OCI-LY7 (cell line): Measurements from ENCODE around the gene ITGAE. TPM values are rescaled to one million over a fixed set of nuclear protein-coding genes. Genes with fewer than 3 reads are reported as not detected.

ENCODE experiments used
- BruUV-seq: library from RNA; stranded (reverse); fragments of 400-500 nt; replicated peaks from 2 replicates; lab custom pipeline; 2021; lab: Mats Ljungman, UMichigan
- CTCF ChIA-PET: fragments of 300-600 bp; sonication (Branson Sonifier 250); formaldehyde crosslinking; loops from one replicate; lab custom pipeline; 2022; ENCODE audit warnings: antibody characterized with exemption; ENCODE audit not compliant: unreplicated experiment; lab: Charles Lee
- POLR2A ChIA-PET: fragments of 300-600 bp; sonication (Branson Sonifier 250); formaldehyde crosslinking; loops from one replicate; lab custom pipeline; 2022; ENCODE audit warnings: antibody characterized with exemption; lab: Charles Lee
- DNase-seq: peaks from one replicate; pipeline ENCODE4 v3.0.0-alpha.2; 2015; ENCODE audit warnings: low spot score
- H2AFZ ChIP-seq: fragments of 200-600 bp; sonication (generic), shearing (Covaris generic); 2 replicates; pipeline ENCODE4 v1.6.1; 2014; ENCODE audit warnings: mild to moderate bottlenecking, antibody characterized with exemption, low read length, moderate library complexity
- H3K27ac ChIP-seq: fragments of 200-600 bp; sonication (generic); 2 replicates; pipeline ENCODE4 v1.5.1; 2014; ENCODE audit warnings: mixed run types, low read depth, mild to moderate bottlenecking, moderate library complexity, low read length, inconsistent platforms; ENCODE audit not compliant: poor library complexity, severe bottlenecking
- H3K36me3 ChIP-seq: fragments of 200-600 bp; sonication (generic); 2 replicates; pipeline ENCODE4 v1.6.1; 2014; ENCODE audit warnings: mild to moderate bottlenecking, antibody characterized with exemption, low read length, moderate library complexity, mixed read lengths; ENCODE audit not compliant: insufficient read depth
- H3K4me1 ChIP-seq: fragments of 200-600 bp; sonication (generic); 2 replicates; pipeline ENCODE4 v1.5.1; 2014; ENCODE audit warnings: mild to moderate bottlenecking, low read length; ENCODE audit not compliant: insufficient read depth, poor library complexity, severe bottlenecking
- H3K4me2 ChIP-seq: fragments of 200-600 bp; sonication (generic); 2 replicates; pipeline ENCODE4 v1.6.1; 2014; ENCODE audit warnings: mild to moderate bottlenecking, low read length
- H3K4me3 ChIP-seq: fragments of 200-600 bp; sonication (generic); 2 replicates; pipeline ENCODE4 v1.5.1; 2014; ENCODE audit warnings: mild to moderate bottlenecking, low read depth, low read length; ENCODE audit not compliant: poor library complexity, severe bottlenecking
- H3K79me2 ChIP-seq: fragments of 200-600 bp; sonication (generic); 2 replicates; pipeline ENCODE4 v1.6.1; 2016; ENCODE audit warnings: low read depth, mild to moderate bottlenecking, low read length, moderate library complexity, mixed read lengths; ENCODE audit not compliant: insufficient read depth
- H3K9me2 ChIP-seq: fragments of 200-600 bp; sonication (generic); 2 replicates; pipeline ENCODE4 v1.6.1; 2016; ENCODE audit warnings: mild to moderate bottlenecking, low read length, mixed read lengths; ENCODE audit not compliant: insufficient read depth
- H3K9me3 ChIP-seq: fragments of 200-600 bp; sonication (generic); 2 replicates; pipeline ENCODE4 v1.6.1; 2014; ENCODE audit warnings: mild to moderate bottlenecking, mixed run types, low read length, mixed read lengths
- H4K20me1 ChIP-seq: fragments of 200-600 bp; sonication (generic); 2 replicates; pipeline ENCODE4 v1.6.1; 2014; ENCODE audit warnings: mild to moderate bottlenecking, antibody characterized with exemption, low read length, moderate library complexity, mixed read lengths; ENCODE audit not compliant: insufficient read depth
- CTCF ChIP-seq: fragments of 200-600 bp; sonication (generic); conservative IDR thresholded peaks from 2 replicates; pipeline ENCODE4 v1.5.1; 2014; ENCODE audit warnings: mild to moderate bottlenecking, antibody characterized with exemption, low read length, moderate library complexity, mixed read lengths
- EZH2phosphoT487 ChIP-seq: fragments of 200-600 bp; sonication (generic); IDR thresholded peaks from 2 replicates; pipeline ENCODE4 v1.6.1; 2018; ENCODE audit warnings: low read depth, borderline replicate concordance, mild to moderate bottlenecking, mixed run types, antibody characterized with exemption, low read length, moderate library complexity, mixed read lengths
- intact Hi-C: fragments of 100-400 bp; cut with micrococcal nuclease; formaldehyde crosslinking; loops from one replicate; pipeline ENCODE4 v1.10.0; 2022; ENCODE audit not compliant: unreplicated experiment
- total RNA-seq, 2 experiments: library from RNA; depleted of rRNA in 1 of 2; stranded (reverse); fragments of >200 nt in 1 of 2; shearing (Covaris generic) in 1 of 2; gene quantifications; 2 replicates each; pipeline ENCODE4 v1.2.3, GENCODE V29; 2014 to 2022

Gene ITGAE
- total RNA-seq, 2 experiments from 2014 or later: 52.2 to 61.2 TPM

DNA sequence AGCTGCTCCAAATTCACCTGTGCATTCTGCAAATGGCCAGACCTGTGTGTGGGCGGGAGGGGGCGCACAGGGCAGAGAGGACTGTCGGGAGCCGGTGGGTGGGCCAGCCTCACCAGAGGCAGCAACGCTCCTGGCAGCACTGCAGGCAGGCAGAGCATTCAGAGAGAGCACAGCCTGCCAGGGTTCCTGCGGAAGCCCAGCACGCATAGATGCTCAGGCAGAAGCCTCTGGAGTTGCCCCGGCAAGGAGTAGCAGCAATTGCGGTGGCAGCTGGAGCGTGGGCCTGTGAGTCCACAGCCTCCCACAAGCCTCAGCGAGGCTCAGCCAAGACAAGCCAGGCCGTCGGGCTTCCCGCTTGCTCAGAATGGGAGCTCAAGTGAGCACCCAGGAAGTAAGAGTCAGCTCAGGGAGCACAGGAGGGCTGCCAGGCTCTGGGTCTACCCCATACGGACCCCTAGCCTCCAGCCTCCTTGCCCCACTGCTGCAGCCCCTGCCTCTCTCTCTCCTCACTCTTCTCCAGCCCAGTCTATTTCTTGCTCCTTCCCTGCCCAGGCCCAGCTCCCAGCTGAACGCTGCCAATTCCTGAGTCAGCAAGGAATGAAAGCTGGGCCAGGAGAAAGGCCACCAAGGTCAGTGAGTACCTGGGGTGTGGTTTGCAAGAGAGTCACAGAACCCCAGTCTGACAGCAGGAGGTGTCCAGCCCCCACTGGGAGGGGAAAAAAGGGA is 122.7 kb downstream of the ITGAE start:
- Histone ChIP-seq H3K36me3 (peaks cover 80% of the 10 kb centered on the region), H3K4me3 (no peak overlapping the region), H3K9me3 (no peaks in the 10 kb centered on the region), H3K79me2 (no peaks in the 10 kb centered on the region), H3K9me2 (no peaks in the 10 kb centered on the region), H3K27ac (no peak overlapping the region), H3K4me2 (no peak overlapping the region), H3K4me1 (peaks cover 5% of the 10 kb centered on the region), H2AFZ (no peak overlapping the region), H4K20me1 (no peaks in the 10 kb centered on the region)
- ChIA-PET CTCF (no interaction called here), POLR2A (no interaction called here)
- DNase-seq: no peak
- intact Hi-C loops: no loop called here
- TF ChIP-seq CTCF (no peak), EZH2phosphoT487 (no peak)
- BruUV-seq: no TSS peak

- Histone ChIP-seq H3K36me3 (peaks cover 79% of the 10 kb centered on the region), H3K4me2 (no peak overlapping the region), H3K9me2 (no peaks in the 10 kb centered on the region), H3K4me1 (no peaks in the 10 kb centered on the region), H3K79me2 (peaks cover 4% of the 10 kb centered on the region; the same call in 1 of the 2 replicates), H3K27ac (no peak overlapping the region), H3K4me3 (no peak overlapping the region), H3K9me3 (no peaks in the 10 kb centered on the region), H4K20me1 (no peaks in the 10 kb centered on the region), H2AFZ (no peak overlapping the region)
- DNase-seq: no peak
- ChIA-PET POLR2A (no interaction called here), CTCF (no interaction called here)
- intact Hi-C loops: no loop called here
- BruUV-seq: no TSS peak
- no peak for TF ChIP-seq EZH2phosphoT487
- no peak for TF ChIP-seq CTCF
Measured at GRCh38 chr17:3675886-3676285, 125.1 kb downstream of the ITGAE start.

DNA sequence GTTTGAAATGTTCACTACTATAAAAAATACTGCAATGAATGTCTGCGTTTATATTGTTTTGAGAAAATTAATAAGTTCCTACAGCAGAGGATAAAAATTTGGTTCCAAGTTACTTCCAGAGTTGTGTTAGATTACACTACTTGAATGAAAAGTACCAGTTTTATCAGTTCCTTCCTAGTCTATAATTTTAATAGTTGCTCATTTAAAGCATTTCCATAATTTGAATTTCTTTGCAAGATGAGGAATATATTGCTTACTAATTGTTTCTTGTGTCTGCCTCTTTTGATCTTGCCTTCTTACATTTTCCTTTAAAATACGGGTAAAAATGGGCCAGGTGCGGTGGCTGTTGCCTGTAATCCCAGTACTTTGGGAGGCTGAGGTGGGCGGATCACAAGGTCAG is 128.4 kb downstream of the ITGAE start:
- POLR2A ChIA-PET: no interaction called here
- no TSS peak for BruUV-seq
- H3K4me1 ChIP-seq: peaks cover 18% of the 10 kb centered on the region
- peaks cover 6% of the 10 kb centered on the region; the same call in 1 of the 2 replicates for H4K20me1 ChIP-seq
- no peak overlapping the region for H3K4me3 ChIP-seq
- H3K9me2 ChIP-seq: no peaks in the 10 kb centered on the region
- H3K36me3 ChIP-seq: peaks cover 73% of the 10 kb centered on the region
- no peak overlapping the region for H3K27ac ChIP-seq
- H3K9me3 ChIP-seq: no peaks in the 10 kb centered on the region
- intact Hi-C loops: no loop called here
- no peak overlapping the region for H3K4me2 ChIP-seq
- CTCF ChIA-PET: no interaction called here
- H2AFZ ChIP-seq: no peak overlapping the region
- no peak for TF ChIP-seq EZH2phosphoT487
- no peak for TF ChIP-seq CTCF
- H3K79me2 ChIP-seq: peaks cover 25% of the 10 kb centered on the region
- DNase-seq: no peak
